HG02885 (cell line): ENCODE measurements around the gene SND1.

Experiments
- ATAC-seq: cut with Tn5 transposase; IDR thresholded peaks from one replicate; pipeline ENCODE4 v1.9.1; 2021; ENCODE audit warnings: mild to moderate bottlenecking; ENCODE audit not compliant: unreplicated experiment, poor library complexity

SND1 gene

DNA sequence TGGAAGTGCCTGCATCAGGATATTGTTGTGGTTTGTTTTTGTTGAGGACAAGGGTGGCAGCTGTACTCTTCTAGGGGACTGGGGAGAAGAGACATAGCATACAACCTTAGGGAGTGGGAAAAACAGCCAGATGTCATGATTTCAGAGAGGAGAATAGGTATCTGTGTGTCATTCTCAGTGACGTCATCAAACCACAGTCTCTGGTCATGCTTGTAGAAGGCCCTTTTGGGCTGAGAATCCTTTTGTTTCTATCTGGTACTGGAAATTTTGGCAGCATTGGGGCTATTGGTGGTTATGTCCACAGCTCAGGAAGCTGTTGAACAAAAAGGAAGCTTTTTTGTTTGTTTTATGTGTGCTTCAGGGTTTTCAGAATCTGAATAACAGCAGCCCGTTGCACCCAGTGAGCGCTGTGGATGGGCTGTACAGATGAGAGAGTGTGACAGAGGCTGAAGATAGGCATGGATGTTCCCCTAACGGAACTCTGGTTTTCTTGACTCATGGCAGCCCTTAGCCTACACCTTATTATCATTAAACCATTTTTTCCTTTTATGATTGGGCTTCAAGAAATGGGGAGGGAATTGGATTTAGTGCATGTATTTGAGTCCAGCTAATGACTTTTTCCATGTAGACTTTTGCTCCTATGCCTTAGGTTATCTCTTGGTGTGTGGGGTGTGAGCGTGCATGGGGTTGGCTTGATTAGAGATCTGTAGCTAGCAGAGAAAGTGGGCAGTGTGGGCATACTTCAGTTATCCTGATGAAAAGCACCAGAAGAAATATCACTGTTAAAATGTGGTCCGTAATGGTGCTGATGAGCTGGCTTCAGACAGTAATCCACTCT lies 65.7 kb downstream of the SND1 start:
- ATAC-seq: no peak

DNA sequence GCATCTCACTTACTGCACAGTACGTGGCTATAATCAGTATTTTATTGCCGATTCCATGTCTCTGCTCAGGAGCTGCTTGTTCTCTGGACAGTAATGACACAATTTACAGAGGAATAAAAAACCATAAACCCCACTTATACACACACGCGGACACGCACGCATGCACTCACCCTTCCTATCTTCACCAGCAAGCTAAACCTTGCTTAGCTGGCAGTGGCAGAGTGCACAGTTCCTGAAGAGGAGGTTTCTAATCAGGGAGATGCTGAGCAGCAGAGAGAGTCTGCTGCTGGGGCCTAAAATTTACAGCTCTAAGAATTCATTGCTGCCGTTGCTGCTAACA lies 66.3 kb downstream of the SND1 start:
- ATAC-seq: no peak

- ATAC-seq: no peak
These were observed 74.5 kb downstream of the SND1 start for GRCh38 chr7:127726476-127726875.

GRCh38 chr7:127730658-127731276 lies 78.8 kb downstream of the SND1 start:
- ATAC-seq: no peak

GRCh38 chr7:127731431-127732080 lies 79.6 kb downstream of the SND1 start:
- no peak for ATAC-seq

- no peak for ATAC-seq
These were observed 80.3 kb downstream of the SND1 start for GRCh38 chr7:127732306-127732705.

GRCh38 chr7:127733986-127734385 lies 82.0 kb downstream of the SND1 start:
- ATAC-seq: no peak

GRCh38 chr7:127736511-127736910 lies 84.5 kb downstream of the SND1 start:
- ATAC-seq: no peak

DNA sequence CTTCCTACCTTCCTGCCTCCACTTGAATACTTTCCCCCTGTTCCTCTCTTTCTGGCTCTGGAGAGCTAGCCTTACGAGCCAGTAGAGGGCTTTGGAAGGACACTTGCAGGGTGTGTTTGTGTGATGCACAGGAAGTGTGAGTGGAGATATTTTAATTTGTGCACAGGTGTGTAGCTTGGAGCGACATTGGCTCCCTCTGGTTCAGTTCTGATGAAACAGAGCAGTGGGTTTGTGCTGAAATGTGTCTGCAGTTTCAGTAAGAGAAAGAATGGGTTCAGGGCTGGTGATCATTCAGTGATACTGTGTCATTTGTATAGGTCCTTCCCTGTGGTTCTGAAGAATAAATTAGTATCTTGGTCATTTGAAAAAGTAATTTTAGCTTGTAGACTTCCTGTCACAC lies 86.9 kb downstream of the SND1 start:
- no peak for ATAC-seq

- ATAC-seq: no peak
These were observed 89.9 kb downstream of the SND1 start for GRCh38 chr7:127741764-127742375.

- ATAC-seq: no peak
These were observed 93.5 kb downstream of the SND1 start for GRCh38 chr7:127745445-127745844.

DNA sequence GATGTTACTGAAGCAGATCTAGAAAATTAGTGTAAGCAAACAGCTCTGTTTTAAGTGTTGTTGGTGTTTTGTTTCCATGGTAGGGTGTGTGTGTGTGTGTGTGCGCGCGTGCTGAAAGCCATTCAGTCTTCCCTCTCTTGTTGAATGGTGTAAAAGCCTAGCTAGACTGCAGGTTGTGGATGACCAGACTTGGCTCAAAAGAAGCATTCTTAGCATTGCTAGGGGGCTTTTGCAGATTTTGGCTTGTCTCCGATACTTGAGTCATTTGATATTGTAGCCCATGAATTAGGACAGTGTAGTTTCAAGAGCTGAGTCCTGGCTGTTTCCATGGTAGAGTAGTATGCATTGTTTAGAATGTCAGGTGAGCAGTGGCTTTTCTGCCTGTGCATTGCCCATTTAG lies 99.1 kb downstream of the SND1 start:
- no peak for ATAC-seq

DNA sequence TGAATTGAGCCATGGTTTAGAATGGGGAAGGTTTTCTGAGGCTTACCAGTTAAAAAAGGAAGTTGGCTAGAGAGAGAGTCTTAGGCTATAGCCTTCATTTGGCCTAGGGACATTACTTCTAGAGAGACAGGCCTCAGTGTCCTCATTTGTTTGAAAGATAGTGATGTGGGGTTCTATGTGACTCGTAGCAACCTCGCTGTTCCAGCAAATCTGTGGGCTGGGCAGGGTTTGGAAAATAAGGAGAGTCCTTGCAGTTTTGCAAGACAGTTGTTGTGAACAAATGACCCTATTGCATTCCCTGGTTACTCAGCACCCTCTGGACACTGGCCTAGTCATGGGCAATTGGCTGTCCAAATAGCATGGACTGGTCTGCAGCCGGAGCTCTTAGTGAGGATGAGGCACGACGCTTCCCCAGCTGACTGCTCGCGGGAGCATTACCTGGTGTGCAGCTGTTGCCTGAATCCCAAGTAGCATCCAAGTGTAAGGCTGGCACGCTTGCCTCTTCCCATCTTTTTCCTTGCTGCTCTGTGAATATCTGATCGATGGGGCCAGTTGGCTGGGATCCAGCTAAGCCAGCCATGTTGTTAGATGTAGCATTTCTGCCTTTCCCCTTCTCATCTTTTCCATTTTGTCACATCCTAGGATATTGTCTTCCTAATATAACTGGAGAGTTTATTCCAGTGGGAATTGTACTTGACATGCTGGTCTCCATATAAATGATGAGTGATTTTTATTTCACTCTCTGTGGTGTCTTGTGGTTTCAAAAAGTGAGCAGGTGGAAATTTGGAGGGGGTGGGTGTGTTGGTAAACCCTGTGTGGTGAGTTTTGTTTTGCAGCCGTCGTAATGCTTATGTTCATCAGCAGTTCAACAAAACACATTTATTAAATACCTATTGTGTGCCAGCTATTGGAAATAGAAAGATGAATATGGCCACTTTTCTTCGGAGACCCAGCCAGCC lies 99.8 kb downstream of the SND1 start:
- no peak for ATAC-seq

DNA sequence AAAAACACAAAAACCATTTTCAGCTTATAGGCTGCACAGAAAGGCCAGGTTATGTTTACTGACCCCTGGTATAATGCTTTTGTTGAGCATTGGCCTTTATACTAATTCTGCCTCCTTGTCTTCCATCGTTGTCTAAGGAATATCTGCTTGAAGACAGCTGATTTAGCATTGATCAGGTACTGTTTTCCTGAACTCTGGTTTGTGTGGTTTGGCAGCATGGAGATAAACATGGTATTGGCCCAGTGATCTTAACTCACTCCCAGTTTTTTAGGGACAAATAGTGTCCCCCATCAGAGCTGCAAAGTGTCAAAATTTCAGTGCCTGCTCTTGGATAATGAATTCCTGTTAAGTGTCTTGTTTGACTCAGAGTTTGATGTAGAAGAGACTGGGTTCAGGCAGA lies 100.8 kb downstream of the SND1 start:
- no peak for ATAC-seq

DNA sequence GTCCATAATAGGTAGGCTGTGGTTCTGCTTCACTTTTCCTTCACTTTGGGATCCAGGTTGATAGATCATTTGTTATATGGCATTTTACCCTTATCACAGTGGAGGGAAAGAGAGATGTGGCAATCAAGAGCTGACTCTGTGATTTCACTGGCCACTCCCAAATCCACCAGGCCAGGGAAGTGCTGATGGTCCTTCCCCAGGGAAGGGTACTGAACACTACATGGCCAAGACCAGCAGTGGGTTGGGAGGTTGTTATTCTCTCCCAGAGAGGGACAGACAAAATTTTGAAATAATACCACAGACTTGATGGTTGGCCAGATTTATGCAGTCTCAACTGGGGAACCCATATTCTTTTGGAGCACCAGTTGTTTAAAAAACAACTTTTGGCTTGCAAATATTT lies 102.5 kb downstream of the SND1 start:
- no peak for ATAC-seq

DNA sequence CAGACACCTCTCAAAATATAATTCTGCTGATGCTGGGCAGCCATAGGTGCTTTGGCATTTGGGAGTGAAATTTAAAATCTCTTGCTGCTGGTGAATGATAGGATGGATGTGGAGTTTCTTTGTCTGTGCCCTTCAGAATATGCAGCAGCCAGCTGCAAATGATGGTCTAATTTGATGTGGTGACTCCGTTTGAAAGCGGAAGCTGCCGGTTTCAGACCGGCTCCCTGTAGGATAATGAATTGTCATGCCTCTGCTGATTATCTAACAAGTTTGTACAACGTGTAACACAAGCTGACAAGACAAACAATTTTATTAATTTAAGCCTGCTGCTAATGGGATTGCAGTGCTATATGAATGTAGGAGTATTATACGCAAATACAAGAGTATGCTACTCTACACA lies 103.5 kb downstream of the SND1 start:
- ATAC-seq: no peak

GRCh38 chr7:127755965-127756364 lies 104.0 kb downstream of the SND1 start:
- no peak for ATAC-seq

DNA sequence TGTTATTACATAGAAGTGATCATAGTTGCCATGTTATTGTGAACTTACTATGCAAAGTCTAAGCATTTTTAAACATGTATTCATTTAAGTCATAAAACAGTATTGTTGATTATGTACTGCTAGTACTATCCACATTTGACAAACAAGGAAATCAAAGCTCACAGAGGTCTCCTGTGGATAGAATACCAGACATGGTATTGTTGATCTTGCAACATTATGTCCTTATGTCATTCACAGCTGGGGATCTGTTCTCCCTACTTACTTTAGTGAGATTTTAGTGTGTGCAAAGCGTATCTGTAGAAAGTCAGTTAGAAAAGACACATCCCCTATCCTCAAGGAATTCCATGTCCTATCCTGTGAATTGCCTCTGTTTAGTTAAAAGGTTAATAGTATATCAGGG lies 106.1 kb downstream of the SND1 start:
- no peak for ATAC-seq

GRCh38 chr7:127758845-127759244 lies 106.9 kb downstream of the SND1 start:
- no peak for ATAC-seq

GRCh38 chr7:127759945-127760421 lies 108.0 kb downstream of the SND1 start:
- no peak for ATAC-seq
